NCI-H2227 (cell line): ENCODE data around the gene PA2G4.
A peak's percentile ranks its signal among the peaks of the same experiment; 100 is the strongest.
"Not testable (repeated sequence)": the region's sequence is repeated elsewhere in the genome, so short reads cannot be mapped to it uniquely, and the experiment has no call there.

Source experiments
- DNase-seq: peaks from one replicate; lab custom pipeline; 2025; ENCODE audit not compliant: unreplicated experiment; lab: John Stamatoyannopoulos, UW

The PA2G4 gene

GRCh38 chr12:56099787-56100186, 4.6 kb upstream of the PA2G4 start:
- DNase-seq, result no peak

DNA sequence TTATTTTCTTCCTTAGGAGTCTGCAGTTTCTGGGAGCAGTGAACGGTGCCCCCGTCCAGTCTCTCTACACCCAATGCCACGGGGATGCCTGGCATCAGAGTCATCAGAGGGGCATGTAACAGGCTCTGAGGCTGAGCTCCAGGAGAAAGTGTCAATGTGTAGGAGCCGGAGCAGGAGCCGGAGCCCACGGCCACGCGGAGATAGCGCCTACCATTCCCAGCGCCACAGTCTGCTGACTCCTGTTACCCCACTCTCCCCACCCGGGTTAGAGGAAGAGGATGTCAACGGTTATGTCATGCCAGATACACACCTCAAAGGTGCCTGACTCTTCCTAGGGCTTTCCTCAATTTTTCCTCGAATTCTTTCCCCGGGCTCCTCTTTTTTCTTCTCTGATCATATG, 3.3 kb upstream of the PA2G4 start:
- DNase-seq, result no peak

GRCh38 chr12:56102683-56103065, 1.7 kb upstream of the PA2G4 start:
- no peak for DNase-seq

DNA sequence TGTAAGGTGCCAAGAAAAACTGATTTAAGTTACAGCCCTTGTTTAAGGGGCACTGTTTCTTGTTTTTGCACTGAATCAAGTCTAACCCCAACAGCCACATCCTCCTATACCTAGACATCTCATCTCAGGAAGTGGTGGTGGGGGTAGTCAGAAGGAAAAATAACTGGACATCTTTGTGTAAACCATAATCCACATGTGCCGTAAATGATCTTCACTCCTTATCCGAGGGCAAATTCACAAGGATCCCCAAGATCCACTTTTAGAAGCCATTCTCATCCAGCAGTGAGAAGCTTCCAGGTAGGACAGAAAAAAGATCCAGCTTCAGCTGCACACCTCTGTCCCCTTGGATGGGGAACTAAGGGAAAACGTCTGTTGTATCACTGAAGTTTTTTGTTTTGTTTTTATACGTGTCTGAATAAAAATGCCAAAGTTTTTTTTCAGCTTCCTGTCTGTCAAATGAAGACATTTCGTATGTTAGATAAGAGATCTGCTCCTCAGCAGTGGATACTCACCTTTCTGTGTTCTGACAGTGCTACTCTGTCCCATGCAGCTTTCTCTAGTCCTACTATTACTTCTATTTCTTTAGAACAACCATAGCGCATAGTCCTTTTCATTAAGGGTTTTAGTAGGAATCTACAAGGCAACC, 1.2 kb upstream of the PA2G4 start:
- no peak for DNase-seq

GRCh38 chr12:56103823-56104108, 593 bp upstream of the PA2G4 start:
- DNase-seq, result no peak

GRCh38 chr12:56104815-56105608, 653 bp downstream of the PA2G4 start:
- DNase-seq, result no peak

DNA sequence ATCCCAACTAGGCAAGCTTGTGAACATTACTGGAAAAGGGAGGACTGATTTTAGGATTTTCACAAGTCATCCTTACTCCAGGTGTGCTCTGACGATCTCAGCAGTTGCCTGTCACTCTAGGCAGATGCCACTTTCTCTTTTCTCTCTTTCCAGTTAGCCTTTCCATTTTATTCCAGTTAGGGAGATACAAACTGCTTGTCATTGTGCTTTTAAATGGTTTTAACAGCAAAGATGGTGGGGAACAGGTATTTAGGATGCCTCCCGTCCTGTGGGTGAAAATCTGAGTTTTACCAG, 1.2 kb downstream of the PA2G4 start:
- no peak for DNase-seq

DNA sequence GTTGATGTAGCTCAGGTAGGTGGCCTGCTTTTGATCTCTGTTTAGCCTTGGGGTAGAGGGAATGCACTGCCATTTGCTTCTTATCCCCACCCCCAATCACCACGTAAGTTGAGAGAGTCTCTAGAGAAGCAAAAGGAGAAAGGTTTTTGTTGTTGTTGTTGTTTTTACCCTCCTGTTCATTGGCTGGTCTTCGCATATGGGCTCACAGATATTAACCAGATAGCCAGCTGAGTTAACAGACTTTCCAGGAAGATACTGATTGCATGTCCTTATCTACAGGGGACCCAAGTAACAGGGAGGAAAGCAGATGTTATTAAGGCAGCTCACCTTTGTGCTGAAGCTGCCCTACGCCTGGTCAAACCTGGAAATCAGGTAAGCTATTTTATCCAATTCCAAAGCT, 2.9 kb downstream of the PA2G4 start:
- DNase-seq, result no peak

GRCh38 chr12:56110571-56110970, 6.2 kb downstream of the PA2G4 start:
- DNase-seq, result no peak

GRCh38 chr12:56114084-56114483, 9.7 kb downstream of the PA2G4 start:
- DNase-seq, result no peak

GRCh38 chr12:56115329-56115728, 11.0 kb downstream of the PA2G4 start:
- DNase-seq, result no peak

- DNase-seq, result peak; percentile 93
These were observed 12.1 kb downstream of the PA2G4 start, which contains the start of gene RPL41 for GRCh38 chr12:56116267-56117081. Gene RPL41, plus strand, starts transcription at chr12:56116633.

- not testable (repeated sequence) for DNase-seq
These were observed 12.8 kb downstream of the PA2G4 start for GRCh38 chr12:56117082-56117706.

DNA sequence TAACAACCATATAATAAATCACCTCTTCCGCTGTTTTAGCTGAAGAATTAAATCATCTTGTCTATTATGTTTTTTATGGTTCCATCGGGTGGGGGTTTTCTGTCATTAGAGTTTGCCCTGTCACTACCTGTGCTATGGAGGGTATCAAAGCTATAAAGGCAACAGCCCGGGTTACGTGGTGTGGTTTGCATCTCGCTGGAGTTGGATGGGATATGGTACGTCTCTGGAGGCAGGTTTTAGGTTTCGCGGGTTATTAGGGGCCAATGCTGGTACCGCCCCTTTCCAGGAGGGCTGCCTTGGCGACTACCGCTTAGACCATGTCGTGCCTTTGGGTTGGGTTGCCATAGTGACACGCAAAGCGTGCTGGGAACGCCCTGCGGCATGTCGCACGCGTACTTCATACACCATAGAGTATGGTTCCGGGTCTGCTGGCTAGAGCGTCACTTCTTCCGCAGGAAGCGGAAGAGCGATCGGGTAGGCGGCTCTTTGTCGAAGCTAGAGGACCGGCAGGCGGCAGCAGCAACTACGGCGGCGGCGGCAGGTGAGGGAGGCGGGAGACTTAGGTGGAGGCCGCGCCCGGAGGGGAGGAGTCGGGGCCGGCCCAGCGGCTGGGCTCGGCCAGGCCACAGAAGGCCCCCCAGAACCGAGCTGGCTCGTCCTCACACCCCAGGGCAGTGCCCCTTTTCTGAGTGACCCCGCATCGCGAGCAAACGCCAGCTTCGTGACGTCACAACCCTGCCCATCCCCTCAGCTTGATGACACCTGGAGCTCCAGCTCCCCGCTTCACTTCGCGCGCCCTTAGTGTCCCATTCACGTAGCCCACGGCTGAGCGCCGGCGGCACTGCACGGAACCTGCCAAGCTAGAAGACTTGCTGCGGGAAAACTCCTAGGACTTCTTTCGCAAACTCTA, 13.7 kb downstream of the PA2G4 start, which contains the start of gene ZC3H10:
Gene ZC3H10 (plus strand): TSS at position 489 of the 910 bp plus-strand sequence. CDS start 2,297 bp downstream, outside the sequence.
- DNase-seq, result peak; percentile 97

DNA sequence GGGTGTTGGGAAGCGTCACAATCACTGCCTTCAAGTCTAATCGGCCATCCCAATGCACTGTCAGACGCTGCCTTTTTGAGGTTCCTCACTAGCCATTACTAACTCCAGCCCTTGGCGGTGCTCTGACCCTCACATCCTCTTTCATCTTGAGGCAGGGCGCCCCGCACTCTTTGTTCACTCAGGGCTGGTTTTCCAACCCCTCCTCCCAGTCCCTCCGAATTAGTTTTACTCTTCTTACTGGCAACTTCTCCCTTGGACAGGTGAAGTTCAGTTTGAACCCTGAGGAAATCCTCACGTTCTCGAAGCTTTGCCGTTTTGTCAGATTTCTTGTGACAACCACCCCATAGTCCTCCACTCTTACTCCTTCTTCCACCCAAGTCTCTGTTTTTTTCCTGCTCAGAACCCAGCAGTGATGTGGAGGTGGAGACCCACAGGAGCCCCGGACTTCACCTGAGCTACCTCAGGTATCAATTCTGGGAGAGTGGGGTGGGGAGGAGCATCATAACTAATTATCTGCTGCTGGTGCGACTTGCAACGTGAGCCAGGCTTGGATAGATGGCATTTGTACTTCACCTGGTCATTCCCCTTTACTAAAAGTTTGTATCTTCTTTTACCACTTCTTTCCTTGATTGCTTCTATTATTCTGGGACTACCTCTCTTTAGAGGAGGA, 14.5 kb downstream of the PA2G4 start:
- no peak for DNase-seq

- DNase-seq, result peak; percentile 77
These were observed 15.0 kb downstream of the PA2G4 start for GRCh38 chr12:56119361-56119796.

GRCh38 chr12:56120158-56120846, 15.9 kb downstream of the PA2G4 start:
- DNase-seq, result no peak

DNA sequence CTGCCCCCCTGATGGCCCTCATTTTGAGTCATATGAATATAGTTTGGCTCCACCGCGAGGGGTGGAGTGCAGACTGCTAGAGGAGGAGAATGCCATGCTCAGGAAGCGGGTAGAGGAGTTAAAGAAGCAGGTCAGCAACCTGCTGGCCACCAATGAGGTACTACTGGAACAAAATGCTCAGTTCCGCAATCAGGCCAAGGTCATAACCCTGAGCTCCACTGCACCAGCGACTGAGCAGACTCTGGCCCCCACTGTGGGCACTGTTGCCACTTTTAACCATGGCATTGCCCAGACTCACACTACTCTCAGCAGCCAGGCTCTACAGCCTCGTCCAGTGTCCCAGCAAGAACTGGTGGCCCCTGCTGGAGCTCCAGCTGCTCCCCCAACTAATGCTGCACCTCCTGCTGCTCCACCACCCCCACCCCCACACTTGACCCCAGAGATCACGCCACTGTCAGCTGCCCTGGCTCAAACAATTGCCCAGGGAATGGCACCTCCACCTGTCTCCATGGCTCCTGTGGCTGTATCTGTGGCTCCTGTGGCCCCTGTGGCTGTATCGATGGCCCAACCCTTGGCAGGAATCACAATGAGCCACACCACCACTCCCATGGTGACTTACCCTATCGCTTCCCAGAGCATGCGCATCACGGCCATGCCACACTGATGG, 17.0 kb downstream of the PA2G4 start:
- no peak for DNase-seq

DNA sequence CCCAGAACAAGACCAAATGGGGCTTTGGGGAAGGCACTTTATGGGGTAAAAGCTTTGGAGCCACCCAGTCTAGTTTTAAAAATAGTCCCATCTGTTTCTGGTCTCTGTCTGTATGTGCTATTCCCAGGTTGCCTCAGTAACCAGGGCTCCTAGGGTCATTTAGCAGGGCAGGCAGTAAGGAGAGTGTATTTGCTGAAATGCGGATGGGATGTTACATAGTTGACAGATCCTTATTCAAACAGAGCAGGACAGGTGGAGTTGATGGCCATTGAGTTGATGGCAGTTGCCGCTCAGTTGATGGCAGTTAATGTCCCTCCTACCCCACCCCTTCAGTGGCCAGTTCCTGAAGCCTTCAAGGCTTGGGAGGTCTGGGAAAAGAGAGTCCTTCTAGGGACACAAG, 18.3 kb downstream of the PA2G4 start:
- DNase-seq, result peak; percentile 12
